NCI-H2107 treated with DMSO at 0.1 percent for 48 hours (cell line): ENCODE data around the gene ANAPC5.
"Not testable (repeated sequence)": the region's sequence is repeated elsewhere in the genome, so short reads cannot be mapped to it uniquely, and the experiment has no call there.

Source experiments
- DNase-seq: peaks from one replicate; lab custom pipeline; 2025; ENCODE audit not compliant: unreplicated experiment; lab: John Stamatoyannopoulos, UW

Gene ANAPC5

GRCh38 chr12:121323908-121324307, 28.3 kb downstream of the ANAPC5 start:
- no peak for DNase-seq

DNA sequence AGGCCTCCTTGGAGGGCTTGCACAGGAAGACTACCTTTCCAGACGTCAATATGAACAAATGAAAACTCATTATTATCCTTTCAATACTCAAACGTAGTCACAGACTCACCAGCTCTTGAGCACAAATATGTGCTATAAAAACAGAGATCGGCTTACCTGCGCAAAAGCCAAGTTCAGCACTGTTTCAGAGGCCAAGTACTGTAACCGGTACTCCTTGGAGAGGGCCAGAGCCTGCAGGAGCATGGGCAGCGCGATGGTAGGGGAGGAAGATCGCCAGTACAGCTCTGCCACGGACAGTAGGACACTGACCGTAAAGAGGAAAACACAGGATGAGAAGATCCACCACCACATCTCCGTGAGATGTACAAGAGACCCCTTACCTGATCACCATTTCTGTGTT, 34.1 kb downstream of the ANAPC5 start:
- no peak for DNase-seq

- no peak for DNase-seq
These were observed 37.8 kb downstream of the ANAPC5 start for GRCh38 chr12:121314431-121314830.

- DNase-seq: not testable (repeated sequence)
These were observed 42.0 kb downstream of the ANAPC5 start for GRCh38 chr12:121310231-121310630.

- not testable (repeated sequence) for DNase-seq
These were observed 44.8 kb downstream of the ANAPC5 start for GRCh38 chr12:121307397-121307796.

GRCh38 chr12:121304306-121304705, 47.9 kb downstream of the ANAPC5 start:
- no peak for DNase-seq

- no peak for DNase-seq
These were observed 50.3 kb downstream of the ANAPC5 start for GRCh38 chr12:121301876-121302275.

DNA sequence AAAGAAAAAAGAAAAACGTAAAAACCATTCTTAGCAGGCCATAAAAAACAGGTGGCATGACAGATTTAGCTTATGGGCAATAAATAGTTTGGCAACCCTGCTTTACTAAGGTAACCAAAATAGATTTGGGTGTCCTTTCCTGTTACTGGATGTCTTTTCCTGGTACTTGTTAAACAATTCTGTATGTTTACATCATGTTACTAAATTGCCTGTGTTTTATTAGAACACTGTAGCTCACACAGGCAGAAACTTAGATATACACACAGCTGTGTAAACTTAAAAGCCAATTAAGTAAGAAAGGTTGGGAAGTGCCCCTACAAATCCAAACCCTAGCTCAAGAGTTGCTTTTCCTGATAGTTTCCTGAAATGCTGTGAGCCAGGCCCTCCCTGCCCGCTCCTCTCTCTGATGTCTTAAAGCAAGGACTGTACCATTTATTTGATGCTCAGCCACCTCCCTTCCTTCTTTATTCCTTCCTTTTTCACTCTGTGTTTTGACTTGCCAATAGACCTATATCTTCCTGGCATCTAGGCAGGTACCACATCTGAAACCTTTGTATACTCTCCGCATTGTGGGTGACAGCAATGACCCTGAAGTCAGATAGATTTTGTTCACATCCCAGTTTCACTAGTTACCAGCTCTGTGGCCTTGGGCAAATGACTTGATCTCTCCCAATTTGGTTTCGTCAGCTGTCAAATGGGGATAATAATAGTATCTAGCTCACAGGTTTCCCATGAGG, 52.0 kb downstream of the ANAPC5 start:
- no peak for DNase-seq

- no peak for DNase-seq
These were observed 52.5 kb downstream of the ANAPC5 start for GRCh38 chr12:121299662-121300061.

- not testable (repeated sequence) for DNase-seq
These were observed 53.8 kb downstream of the ANAPC5 start for GRCh38 chr12:121298411-121298810.

DNA sequence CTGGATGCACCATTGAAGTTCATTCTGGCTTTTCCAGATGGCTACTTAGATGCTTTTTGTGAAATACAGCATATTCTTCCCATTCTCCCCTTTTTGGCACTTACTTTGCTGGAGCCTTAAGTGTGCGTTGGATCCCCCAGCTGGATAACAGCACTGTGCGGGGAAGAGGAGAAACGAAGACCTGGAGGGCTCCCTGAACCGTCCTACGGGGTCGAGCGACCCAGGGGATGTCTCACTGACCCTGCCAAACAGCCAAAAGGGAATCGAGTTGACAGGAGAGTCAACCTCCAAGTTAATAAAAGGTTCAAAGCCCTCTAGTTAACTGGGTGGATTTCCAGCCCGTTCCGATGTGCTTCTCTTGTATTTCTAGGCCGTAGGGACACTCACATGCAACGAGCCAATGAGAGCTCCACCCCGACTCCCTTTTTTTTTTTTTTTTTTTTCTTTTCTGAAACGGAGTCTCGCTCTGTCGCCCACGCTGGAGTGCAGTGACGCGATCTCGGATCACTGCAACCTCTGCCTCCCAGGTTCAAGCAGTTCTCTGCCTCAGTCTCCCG, 54.7 kb downstream of the ANAPC5 start:
- peak; percentile 25 for DNase-seq

DNA sequence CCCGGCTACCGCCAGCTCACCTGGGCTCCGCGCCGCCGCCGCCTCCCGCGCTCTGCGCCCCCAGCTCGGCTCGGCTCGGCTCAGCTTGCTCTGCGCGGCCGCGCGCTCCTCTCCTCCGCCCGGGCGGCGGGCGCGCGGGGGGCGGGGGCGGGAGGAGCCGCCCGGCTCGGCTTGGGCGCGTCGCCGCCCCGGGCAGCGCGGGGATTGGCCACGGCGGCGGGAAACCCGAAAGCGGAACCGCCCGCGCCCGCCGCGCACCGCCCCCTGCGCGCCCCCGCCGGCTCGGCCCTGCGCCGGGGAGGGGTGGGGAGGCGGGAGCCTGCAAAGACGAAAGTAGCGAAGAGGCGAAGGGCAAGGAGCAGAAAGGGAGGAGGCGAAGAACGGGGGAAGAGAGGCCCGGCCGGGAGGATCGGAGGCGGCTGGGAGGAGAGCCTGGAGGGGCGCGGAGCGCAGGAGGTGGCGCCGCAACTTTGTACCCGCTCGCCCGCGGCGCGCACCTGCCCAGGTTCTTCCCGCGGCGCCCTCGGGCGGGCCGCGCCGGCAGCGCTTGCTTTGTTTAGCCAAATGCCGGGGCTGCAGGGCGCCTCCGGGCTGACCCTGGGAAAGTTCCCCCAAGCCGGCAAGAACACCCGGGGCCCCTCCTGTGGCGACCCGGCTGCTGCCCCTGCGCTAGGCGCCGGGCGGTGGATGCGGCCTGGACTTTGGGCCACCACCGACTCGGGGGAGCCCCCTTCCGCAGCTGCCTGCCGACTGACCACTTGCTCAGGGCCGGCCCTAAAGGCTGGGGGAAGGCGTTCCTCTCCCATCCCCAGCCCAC, 55.4 kb downstream of the ANAPC5 start, which contains the start of gene CAMKK2:
Gene CAMKK2, minus strand, starts transcription at position 92 of the 817 bp plus-strand sequence. CDS start 22,183 bp downstream, outside the sequence.
- DNase-seq: peak; percentile 54

- DNase-seq: no peak
These were observed 56.2 kb downstream of the ANAPC5 start for GRCh38 chr12:121295746-121296617.

DNA sequence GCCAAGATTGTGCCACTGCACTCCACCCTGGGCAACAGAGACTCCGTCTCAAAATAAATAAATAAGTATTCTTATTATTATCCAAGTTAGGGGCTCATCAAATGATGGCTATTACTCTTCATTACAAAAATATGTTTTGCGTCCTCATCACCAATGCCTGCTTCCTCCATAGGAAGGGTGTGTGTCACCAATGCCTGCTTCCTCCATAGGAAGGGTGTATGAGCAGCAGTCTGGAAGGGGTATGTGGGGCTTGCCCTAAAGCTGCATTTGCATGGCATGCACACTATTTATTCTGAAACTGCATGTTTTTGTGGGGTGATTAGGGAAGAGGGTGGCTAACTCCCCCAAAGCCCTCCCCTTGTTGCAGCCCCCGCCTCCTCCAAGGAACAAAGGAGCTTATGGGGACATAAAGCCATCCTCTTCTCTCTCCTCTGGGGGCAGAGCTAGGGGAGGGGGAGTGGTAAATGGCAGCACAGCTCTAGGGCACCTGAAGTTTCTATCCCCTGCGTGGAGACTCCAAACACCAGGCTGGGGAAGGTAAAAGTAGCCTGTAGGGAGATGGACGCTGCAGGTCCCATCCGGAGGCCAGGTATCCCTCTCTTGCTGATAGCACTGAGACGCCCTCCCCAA, 57.0 kb downstream of the ANAPC5 start:
- DNase-seq: no peak

DNA sequence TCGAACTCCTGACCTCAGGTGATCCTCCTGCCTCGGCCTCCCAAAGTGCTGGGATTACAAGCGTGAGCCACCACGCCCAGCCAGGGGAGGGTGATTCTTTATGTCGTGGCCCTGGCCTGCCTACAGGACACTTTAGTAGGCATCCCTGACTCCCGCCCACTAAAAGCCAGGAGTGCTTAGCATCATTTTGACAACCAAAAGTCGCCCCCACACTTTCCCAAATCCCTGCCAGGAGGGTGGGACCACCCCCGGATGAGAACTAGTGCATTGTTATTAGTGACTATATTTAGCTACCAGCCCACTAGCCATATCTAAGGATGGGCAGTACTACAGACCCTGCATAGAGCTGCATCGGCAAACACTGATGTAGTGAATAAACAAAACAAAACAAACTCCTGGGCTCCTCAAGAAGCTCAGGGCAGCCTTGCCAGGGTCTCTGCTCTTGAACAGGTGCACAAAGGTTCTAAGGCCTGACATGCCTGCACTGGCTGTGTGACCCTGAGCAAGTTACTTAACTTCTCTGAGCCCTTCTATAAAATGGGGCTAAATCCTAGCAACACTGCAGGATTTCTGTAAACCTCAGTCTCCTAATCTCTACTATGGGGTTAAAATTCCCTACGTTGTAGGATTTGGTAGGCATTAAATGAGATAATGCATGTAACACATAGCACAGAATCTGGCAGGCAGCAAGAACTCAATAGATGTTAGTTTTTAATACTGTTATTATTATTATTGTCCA, 57.9 kb downstream of the ANAPC5 start:
- no peak for DNase-seq

- no peak for DNase-seq
These were observed 58.6 kb downstream of the ANAPC5 start for GRCh38 chr12:121293603-121294002.

- no peak for DNase-seq
These were observed 61.8 kb downstream of the ANAPC5 start for GRCh38 chr12:121290410-121290809.

DNA sequence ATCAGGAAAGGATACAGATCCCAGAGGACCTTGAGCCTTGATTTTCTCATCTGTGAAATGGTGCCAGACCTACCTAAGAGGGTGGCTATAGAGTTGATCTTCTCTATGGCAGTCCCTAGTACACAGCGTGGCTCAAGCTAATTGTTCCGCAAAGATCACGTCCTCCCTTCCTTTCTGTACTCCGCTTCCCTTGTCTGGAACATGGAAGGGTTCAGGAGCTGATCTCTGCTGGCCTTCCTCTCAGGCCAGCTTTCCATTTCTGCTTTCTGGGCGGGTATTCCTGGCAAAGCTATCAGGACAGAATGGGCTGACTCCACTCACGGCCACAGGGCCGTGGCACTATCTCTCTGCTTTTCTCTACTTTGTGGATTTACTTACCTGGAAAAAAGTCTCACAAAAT, 62.2 kb downstream of the ANAPC5 start:
- DNase-seq: no peak

- DNase-seq: no peak
These were observed 63.2 kb downstream of the ANAPC5 start for GRCh38 chr12:121288986-121289385.
